CD4-positive, alpha-beta T cell (primary cell): Measurements from ENCODE around the gene BAK1. TPM values are rescaled to one million over a fixed set of nuclear protein-coding genes. Genes with fewer than 3 reads are reported as not detected.
A peak's percentile ranks its signal among the peaks of the same experiment; 100 is the strongest.

Experiments used
- ATAC-seq: fragments of 200-7000 bp; cut with Tn5 transposase; one replicate; pipeline ENCODE4 v1.10.0; 2022; ENCODE audit warnings: mild to moderate bottlenecking; ENCODE audit not compliant: poor library complexity
- CTCF ChIA-PET: fragments of 350-600 bp; sonication (Branson Sonifier 250); formaldehyde crosslinking; loops from one replicate; lab custom pipeline; 2021; ENCODE audit warnings: antibody characterized with exemption, inconsistent platforms; lab: Charles Lee
- POLR2A ChIA-PET: fragments of 350-600 bp; sonication (Branson Sonifier 250); formaldehyde crosslinking; loops from one replicate; lab custom pipeline; 2021; ENCODE audit warnings: antibody characterized with exemption, inconsistent platforms; lab: Charles Lee
- DNase-seq, 14 experiments: peaks; one replicate each; pipeline ENCODE4 v3.0.0-alpha.2; 2013 to 2020; ENCODE audit warnings: mixed read lengths in 2 of 14
- H3K27ac ChIP-seq, 2 donors: one replicate each; pipeline versions ENCODE4 v1.5.1 to v1.7.0; 2013; ENCODE audit warnings: low read length in 2 of 2, low read depth in 1 of 2, mild to moderate bottlenecking in 1 of 2
- H3K27me3 ChIP-seq, 2 experiments: 1 replicate in 1 of 2; 2 replicates in 1 of 2; pipeline versions ENCODE4 v1.6.1 to v1.7.0; 2013; ENCODE audit warnings: low read length in 2 of 2, control low read depth in 1 of 2, mild to moderate bottlenecking in 1 of 2, moderate library complexity in 1 of 2; ENCODE audit not compliant: insufficient read depth in 2 of 2, control insufficient read depth in 1 of 2
- H3K36me3 ChIP-seq: one replicate; pipeline ENCODE4 v1.6.1; 2013; ENCODE audit warnings: low read length, control low read depth; ENCODE audit not compliant: insufficient read depth
- H3K4me1 ChIP-seq: one replicate; pipeline ENCODE4 v1.6.1; 2013; ENCODE audit warnings: low read length, control low read depth; ENCODE audit not compliant: insufficient read depth
- H3K4me3 ChIP-seq: one replicate; pipeline ENCODE4 v1.5.1; 2013; ENCODE audit warnings: mild to moderate bottlenecking, low read length, moderate library complexity
- H3K9me3 ChIP-seq, 2 experiments: 1 replicate in 1 of 2; 2 replicates in 1 of 2; pipeline versions ENCODE4 v1.6.1 to v1.7.0; 2013; ENCODE audit warnings: low read length in 2 of 2, mild to moderate bottlenecking in 2 of 2, control low read depth in 1 of 2, moderate library complexity in 1 of 2; ENCODE audit not compliant: control insufficient read depth in 1 of 2, insufficient read depth in 1 of 2
- H3K27ac Mint-ChIP-seq: one replicate; pipeline ENCODE4 v1.8.0; 2020; ENCODE audit warnings: mixed read lengths
- H3K27me3 Mint-ChIP-seq: one replicate; pipeline ENCODE4 v1.8.0; 2021; ENCODE audit warnings: mixed read lengths
- H3K36me3 Mint-ChIP-seq: one replicate; pipeline ENCODE4 v1.8.0; 2021; ENCODE audit warnings: low read depth, mixed read lengths
- H3K4me1 Mint-ChIP-seq: one replicate; pipeline ENCODE4 v1.8.0; 2021; ENCODE audit warnings: low read depth, mixed read lengths
- H3K4me3 Mint-ChIP-seq: one replicate; pipeline ENCODE4 v1.8.0; 2020; ENCODE audit warnings: mild to moderate bottlenecking, mixed read lengths
- H3K9me3 Mint-ChIP-seq: one replicate; pipeline ENCODE4 v1.8.0; 2020; ENCODE audit warnings: mixed read lengths
- intact Hi-C, 2 experiments: fragments of 100-400 bp; cut with DNase I in 1 of 2; cut with micrococcal nuclease in 1 of 2; formaldehyde crosslinking; loops; one replicate each; pipeline versions ENCODE4 v1.15.1 to v1.9.0; 2023 to 2025; cut with DNase I, micrococcal nuclease
- total RNA-seq, 174 experiments: library from RNA in 2 of 174; stranded (reverse) in 2 of 174; gene quantifications; one replicate each; pipeline ENCODE4 v1.2.3 and lab custom pipeline; 2021 to 2026
- TF ChIP-seq, protein P1 (sequence below): fragments of 200-600 bp; IDR thresholded peaks from one replicate; pipeline ENCODE4 v1.8.0; 2022; ENCODE audit warnings: antibody characterized with exemption, mild to moderate bottlenecking

Gene BAK1
- total RNA-seq, 2 experiments from 2014 or later, result 38.3 to 40.8 TPM

DNA sequence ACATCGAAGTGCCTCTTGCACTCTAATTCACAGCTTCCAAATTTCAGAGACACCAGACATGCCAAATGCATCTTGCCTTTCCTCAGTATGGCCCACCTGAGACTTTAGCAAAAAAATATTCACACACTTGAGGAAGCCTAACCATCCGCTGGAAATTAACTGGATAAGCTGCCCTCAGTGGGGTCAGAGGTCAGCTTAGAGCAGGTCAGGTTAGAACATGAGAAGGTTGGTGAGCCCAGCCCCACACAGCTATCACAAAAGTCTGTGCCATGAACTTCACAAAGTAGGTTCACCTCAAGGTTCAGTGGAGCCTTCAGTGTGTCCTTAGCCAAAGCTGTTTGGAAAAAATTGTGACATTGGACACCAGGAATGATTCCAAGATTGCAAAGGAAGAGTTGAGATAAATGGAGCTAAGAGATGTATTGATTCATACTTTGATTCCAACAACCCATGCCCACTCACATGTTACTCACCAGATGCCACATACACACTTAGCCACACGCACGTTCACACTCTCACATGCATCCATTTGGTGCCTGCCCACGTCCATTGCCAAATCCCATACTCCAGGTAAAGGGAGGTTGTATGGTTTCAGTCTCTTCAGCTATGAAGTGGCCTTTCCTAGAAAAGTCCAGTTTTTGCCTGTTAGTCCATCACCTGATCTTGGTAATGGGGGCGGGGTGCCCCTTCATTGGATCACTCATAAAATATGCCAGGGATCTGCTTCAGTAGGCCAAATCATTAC lies 11.1 kb downstream of the BAK1 start:
- peaks cover 25% of the 10 kb centered on the region for H3K36me3 Mint-ChIP-seq
- peaks cover 35% of the 10 kb centered on the region for H3K4me1 Mint-ChIP-seq
- Histone ChIP-seq H3K36me3 (peaks cover 16% of the 10 kb centered on the region), H3K9me3 (no peaks in the 10 kb centered on the region), H3K27me3 (no peaks in the 10 kb centered on the region), H3K27ac (no peak overlapping the region), H3K4me3 (no peak overlapping the region), H3K4me1 (peaks cover 25% of the 10 kb centered on the region)
- peak overlapping the region; percentile 63 for H3K4me3 Mint-ChIP-seq
- H3K27ac Mint-ChIP-seq, result peak overlapping the region; percentile 99
- no peak for ATAC-seq
- H3K27me3 Mint-ChIP-seq, result no peaks in the 10 kb centered on the region
- intact Hi-C loops, result no loop called here
- DNase-seq, result no peak
- no peaks in the 10 kb centered on the region for H3K9me3 Mint-ChIP-seq
- CTCF ChIA-PET, result interaction anchor here (1.3 kb wide), 1 partner anchor 11 kb away, joined by 5 read pairs; the partner anchor contains the start of gene BAK1
- POLR2A ChIA-PET, result interaction anchor here (1.0 to 3.6 kb wide), 6 partner anchors 10 to 138 kb away, joined by 3 to 47 read pairs (median 5); partner anchors contain the start of gene BAK1
- TF ChIP-seq, protein P1, sequence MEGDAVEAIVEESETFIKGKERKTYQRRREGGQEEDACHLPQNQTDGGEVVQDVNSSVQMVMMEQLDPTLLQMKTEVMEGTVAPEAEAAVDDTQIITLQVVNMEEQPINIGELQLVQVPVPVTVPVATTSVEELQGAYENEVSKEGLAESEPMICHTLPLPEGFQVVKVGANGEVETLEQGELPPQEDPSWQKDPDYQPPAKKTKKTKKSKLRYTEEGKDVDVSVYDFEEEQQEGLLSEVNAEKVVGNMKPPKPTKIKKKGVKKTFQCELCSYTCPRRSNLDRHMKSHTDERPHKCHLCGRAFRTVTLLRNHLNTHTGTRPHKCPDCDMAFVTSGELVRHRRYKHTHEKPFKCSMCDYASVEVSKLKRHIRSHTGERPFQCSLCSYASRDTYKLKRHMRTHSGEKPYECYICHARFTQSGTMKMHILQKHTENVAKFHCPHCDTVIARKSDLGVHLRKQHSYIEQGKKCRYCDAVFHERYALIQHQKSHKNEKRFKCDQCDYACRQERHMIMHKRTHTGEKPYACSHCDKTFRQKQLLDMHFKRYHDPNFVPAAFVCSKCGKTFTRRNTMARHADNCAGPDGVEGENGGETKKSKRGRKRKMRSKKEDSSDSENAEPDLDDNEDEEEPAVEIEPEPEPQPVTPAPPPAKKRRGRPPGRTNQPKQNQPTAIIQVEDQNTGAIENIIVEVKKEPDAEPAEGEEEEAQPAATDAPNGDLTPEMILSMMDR, result no peak

DNA sequence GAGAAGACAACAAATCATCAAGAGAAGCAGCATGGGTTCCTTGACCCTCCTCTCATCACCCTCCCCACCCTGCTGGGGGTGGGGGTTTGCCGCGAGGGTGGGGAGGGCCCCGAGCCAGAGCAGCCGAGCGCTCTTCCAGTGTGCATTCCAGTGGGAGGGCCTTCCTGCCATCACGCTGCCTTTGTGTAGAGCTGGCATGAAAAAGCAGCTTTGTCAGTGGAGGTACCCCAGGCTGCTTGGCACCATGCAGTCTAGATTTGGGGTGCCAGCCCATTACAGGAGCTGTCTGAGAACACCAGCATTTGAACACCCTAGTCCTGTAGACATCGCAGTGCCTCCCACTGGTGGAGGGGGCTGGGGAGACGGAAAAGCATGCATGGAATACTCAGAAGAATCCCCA lies 12.2 kb downstream of the BAK1 start:
- Histone ChIP-seq H3K36me3 (peaks cover 8% of the 10 kb centered on the region), H3K9me3 (no peaks in the 10 kb centered on the region), H3K4me3 (no peak overlapping the region), H3K27ac (no peak overlapping the region), H3K27me3 (no peaks in the 10 kb centered on the region), H3K4me1 (peaks cover 22% of the 10 kb centered on the region)
- H3K9me3 Mint-ChIP-seq, result no peaks in the 10 kb centered on the region
- H3K27me3 Mint-ChIP-seq, result no peaks in the 10 kb centered on the region
- peaks cover 20% of the 10 kb centered on the region for H3K36me3 Mint-ChIP-seq
- peaks cover 35% of the 10 kb centered on the region for H3K4me1 Mint-ChIP-seq
- H3K27ac Mint-ChIP-seq, result peak overlapping the region; percentile 70
- POLR2A ChIA-PET, result interaction anchor here (0.7 to 2.1 kb wide), 3 partner anchors 9 to 137 kb away, joined by 3 to 5 read pairs (median 5); no protein-coding TSS in a partner anchor
- CTCF ChIA-PET, result interaction anchor here (1.3 kb wide), 1 partner anchor 12 kb away, joined by 5 read pairs; the partner anchor contains the start of gene BAK1
- TF ChIP-seq, protein P1, result no peak
- intact Hi-C loops, result no loop called here
- no peak for DNase-seq
- no peak overlapping the region for H3K4me3 Mint-ChIP-seq
- ATAC-seq, result no peak

DNA sequence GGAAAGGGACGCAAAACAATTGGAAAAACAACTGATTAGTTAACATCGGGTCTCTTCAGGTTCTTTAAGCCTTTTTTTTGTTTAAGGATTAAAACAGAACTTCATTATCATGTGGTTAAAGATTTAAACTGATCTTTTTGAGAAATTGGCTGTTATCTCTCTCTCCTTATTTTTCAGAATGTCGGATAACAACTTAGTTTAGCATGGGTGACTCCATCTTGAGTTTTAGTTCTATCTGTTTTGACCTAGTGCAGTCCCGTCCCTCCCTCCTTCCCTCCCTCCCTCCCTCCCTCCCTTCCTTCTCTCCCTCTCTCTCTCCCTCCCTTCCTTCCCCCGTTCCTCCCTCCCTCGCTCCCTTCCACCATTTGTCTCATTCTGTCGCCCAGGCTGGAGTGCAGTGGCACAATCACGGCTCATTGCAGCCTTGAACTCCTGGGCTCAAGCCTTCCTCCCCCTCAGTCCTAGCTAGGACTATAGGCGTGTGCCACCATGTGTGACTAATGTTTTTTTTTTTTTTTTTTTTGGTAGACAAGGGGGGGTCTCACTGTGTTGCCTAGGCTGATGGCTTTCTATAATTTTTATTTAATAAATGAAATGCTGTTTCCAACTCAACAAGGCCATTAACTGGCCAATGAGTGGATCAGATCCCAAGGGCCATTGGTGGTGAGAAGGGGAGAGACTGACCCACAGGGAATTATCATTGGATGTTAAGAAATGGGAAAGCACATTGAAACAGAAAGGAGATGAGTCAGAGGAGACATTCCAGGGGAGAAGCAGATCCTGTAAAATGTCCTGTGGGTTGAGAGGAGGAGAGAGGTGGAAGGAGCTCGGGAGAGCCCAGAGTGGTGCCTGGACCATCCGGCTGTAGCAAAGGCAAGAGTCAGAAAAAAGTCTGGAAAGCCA lies 13.6 kb downstream of the BAK1 start:
- H3K27ac ChIP-seq, result no peak overlapping the region
- no peak for DNase-seq
- TF ChIP-seq, protein P1, result no peak
- ATAC-seq, result no peak
- no peaks in the 10 kb centered on the region for H3K27me3 ChIP-seq
- CTCF ChIA-PET, result no interaction called here
- no peaks in the 10 kb centered on the region for H3K27me3 Mint-ChIP-seq
- H3K27ac Mint-ChIP-seq, result peak overlapping the region; percentile 70
- peaks cover 25% of the 10 kb centered on the region for H3K4me1 Mint-ChIP-seq
- H3K9me3 Mint-ChIP-seq, result no peaks in the 10 kb centered on the region
- peaks cover 9% of the 10 kb centered on the region for H3K36me3 Mint-ChIP-seq
- peaks cover 12% of the 10 kb centered on the region for H3K4me1 ChIP-seq
- POLR2A ChIA-PET, result interaction anchor here (0.6 kb wide), 1 partner anchor 192 kb away, joined by 3 read pairs; no protein-coding TSS in a partner anchor
- H3K36me3 ChIP-seq, result peaks cover 3% of the 10 kb centered on the region
- intact Hi-C loops, result no loop called here
- no peaks in the 10 kb centered on the region for H3K9me3 ChIP-seq
- no peak overlapping the region for H3K4me3 Mint-ChIP-seq
- no peak overlapping the region for H3K4me3 ChIP-seq
